ENCODE measurements around the gene MYOD1.

MYOD1 gene

GRCh38 chr11:17735818-17736578 lies 16.6 kb downstream of the MYOD1 start:
- DNase-seq = no peak

GRCh38 chr11:17736579-17736893 lies 17.2 kb downstream of the MYOD1 start:
- no peak for DNase-seq

- DNase-seq = no peak
Measured at GRCh38 chr11:17736930-17737817, 17.8 kb downstream of the MYOD1 start.

GRCh38 chr11:17738151-17738973 lies 19.0 kb downstream of the MYOD1 start:
- DNase-seq = no peak

- DNase-seq = no peak
Measured at GRCh38 chr11:17739945-17740338, 20.6 kb downstream of the MYOD1 start.

- no peak for DNase-seq
Measured at GRCh38 chr11:17740649-17741235, 21.4 kb downstream of the MYOD1 start.

GRCh38 chr11:17741487-17741886 lies 22.1 kb downstream of the MYOD1 start:
- DNase-seq = no peak

- no peak for DNase-seq
Measured at GRCh38 chr11:17742019-17742418, 22.6 kb downstream of the MYOD1 start.

- no peak for DNase-seq
Measured at GRCh38 chr11:17743026-17743807, 23.8 kb downstream of the MYOD1 start.

- no peak for DNase-seq
Measured at GRCh38 chr11:17743808-17744119, 24.4 kb downstream of the MYOD1 start.

- DNase-seq = no peak
Measured at GRCh38 chr11:17744151-17744940, 25.0 kb downstream of the MYOD1 start.

GRCh38 chr11:17745023-17745772 lies 25.8 kb downstream of the MYOD1 start:
- no peak for DNase-seq

GRCh38 chr11:17746096-17746495 lies 26.7 kb downstream of the MYOD1 start:
- DNase-seq = no peak

- DNase-seq = no peak
Measured at GRCh38 chr11:17747131-17747955, 28.0 kb downstream of the MYOD1 start.

GRCh38 chr11:17748044-17748443 lies 28.7 kb downstream of the MYOD1 start:
- DNase-seq = no peak

- no peak for DNase-seq
Measured at GRCh38 chr11:17748761-17749721, 29.7 kb downstream of the MYOD1 start.

- DNase-seq = no peak
Measured at GRCh38 chr11:17750013-17750800, 30.8 kb downstream of the MYOD1 start.

- no peak for DNase-seq
Measured at GRCh38 chr11:17750801-17751165, 31.4 kb downstream of the MYOD1 start.
